ENCODE data around the gene MAPK6. TPM values are rescaled to one million over a fixed set of nuclear protein-coding genes. Genes with fewer than 3 reads are reported as not detected.

MAPK6 gene
- total and polyA plus RNA-seq, 8 donors: 2.3 to 159 (median 14.5) TPM

GRCh38 chr15:52085299-52085698, 66.3 kb downstream of the MAPK6 start:
- Histone ChIP-seq H3K27ac (no peak overlapping the region), H3K9me3 (peaks cover 6 to 19% (median 14%) of the 10 kb centered on the region in 4 donors), H3K27me3 (no peaks in the 10 kb centered on the region), H3K4me3 (no peak overlapping the region), H3K4me1 (no peaks in the 10 kb centered on the region), H3K36me3 (no peaks in the 10 kb centered on the region)
- no peak for TF ChIP-seq EP300 (IDR thresholded peaks at IDR 0.05)
- TF ChIP-seq, protein P1, sequence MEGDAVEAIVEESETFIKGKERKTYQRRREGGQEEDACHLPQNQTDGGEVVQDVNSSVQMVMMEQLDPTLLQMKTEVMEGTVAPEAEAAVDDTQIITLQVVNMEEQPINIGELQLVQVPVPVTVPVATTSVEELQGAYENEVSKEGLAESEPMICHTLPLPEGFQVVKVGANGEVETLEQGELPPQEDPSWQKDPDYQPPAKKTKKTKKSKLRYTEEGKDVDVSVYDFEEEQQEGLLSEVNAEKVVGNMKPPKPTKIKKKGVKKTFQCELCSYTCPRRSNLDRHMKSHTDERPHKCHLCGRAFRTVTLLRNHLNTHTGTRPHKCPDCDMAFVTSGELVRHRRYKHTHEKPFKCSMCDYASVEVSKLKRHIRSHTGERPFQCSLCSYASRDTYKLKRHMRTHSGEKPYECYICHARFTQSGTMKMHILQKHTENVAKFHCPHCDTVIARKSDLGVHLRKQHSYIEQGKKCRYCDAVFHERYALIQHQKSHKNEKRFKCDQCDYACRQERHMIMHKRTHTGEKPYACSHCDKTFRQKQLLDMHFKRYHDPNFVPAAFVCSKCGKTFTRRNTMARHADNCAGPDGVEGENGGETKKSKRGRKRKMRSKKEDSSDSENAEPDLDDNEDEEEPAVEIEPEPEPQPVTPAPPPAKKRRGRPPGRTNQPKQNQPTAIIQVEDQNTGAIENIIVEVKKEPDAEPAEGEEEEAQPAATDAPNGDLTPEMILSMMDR (IDR thresholded peaks at IDR 0.05): no peak
- TF ChIP-seq POLR2AphosphoS5 (IDR thresholded peaks at IDR 0.05): no peak
- TF ChIP-seq POLR2A (IDR thresholded peaks at IDR 0.05): no peak
- no peak for DNase-seq
- intact Hi-C loops (cut with DNase I; ENCODE audit: low total_unique reads): loop anchor here (10.0 kb wide), 1 partner anchor 110 kb away; the partner anchor contains the start of gene LEO1

- Histone ChIP-seq H3K9me3 (peaks cover 6 to 23% (median 18%) of the 10 kb centered on the region in 4 donors), H3K4me3 (no peak overlapping the region), H3K27ac (no peak overlapping the region), H3K36me3 (no peaks in the 10 kb centered on the region), H3K4me1 (no peaks in the 10 kb centered on the region), H3K27me3 (no peaks in the 10 kb centered on the region)
- 80 to 91% (median 85%) methylated on average over 5 of the region's 5 CpGs for WGBS, 5 donors
- intact Hi-C loops (cut with DNase I; ENCODE audit: low total_unique reads): loop anchor here (10.0 kb wide), 1 partner anchor 111 kb away; the partner anchor contains the start of gene LEO1
- TF ChIP-seq EP300 (IDR thresholded peaks at IDR 0.05): no peak
- TF ChIP-seq, protein P1 (IDR thresholded peaks at IDR 0.05): no peak
- TF ChIP-seq POLR2AphosphoS5 (IDR thresholded peaks at IDR 0.05): no peak
- TF ChIP-seq POLR2A (IDR thresholded peaks at IDR 0.05): no peak
- no peak for DNase-seq
These were observed 67.2 kb downstream of the MAPK6 start for GRCh38 chr15:52086011-52086786.

DNA sequence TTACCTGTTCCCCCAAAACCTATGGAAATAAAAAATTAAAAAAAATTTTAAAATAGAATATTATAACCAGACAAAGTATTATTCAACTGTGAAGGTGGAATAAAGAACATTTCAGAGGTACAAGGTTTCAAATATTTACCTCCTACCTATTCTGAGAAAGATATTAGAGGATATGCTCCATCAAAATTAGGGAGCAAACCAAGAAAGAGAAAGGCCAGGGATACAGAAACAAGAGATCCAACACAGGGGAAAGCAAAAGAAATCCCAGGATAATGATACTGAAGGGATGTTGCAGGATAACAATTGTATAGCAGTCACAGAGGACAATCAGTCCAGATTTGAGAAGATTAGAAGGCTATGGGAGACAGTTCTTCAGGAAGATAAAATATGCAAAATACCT, 71.2 kb downstream of the MAPK6 start:
- no peak for DNase-seq
- no peak overlapping the region for H3K27ac ChIP-seq
- no peaks in the 10 kb centered on the region for H3K27me3 ChIP-seq
- intact Hi-C loops (cut with DNase I; ENCODE audit: low total_unique reads): no loop called here
- no peak for TF ChIP-seq POLR2A (IDR thresholded peaks at IDR 0.05)
- TF ChIP-seq, protein P1 (IDR thresholded peaks at IDR 0.05): no peak
- TF ChIP-seq POLR2AphosphoS5 (IDR thresholded peaks at IDR 0.05): no peak
- TF ChIP-seq EP300 (IDR thresholded peaks at IDR 0.05): no peak
- no peaks in the 10 kb centered on the region for H3K36me3 ChIP-seq
- H3K4me1 ChIP-seq: peaks cover 0 to 15% (median 3%) of the 10 kb centered on the region in 4 donors
- peaks cover 6 to 23% (median 18%) of the 10 kb centered on the region in 4 donors for H3K9me3 ChIP-seq
- H3K4me3 ChIP-seq: no peak overlapping the region

DNA sequence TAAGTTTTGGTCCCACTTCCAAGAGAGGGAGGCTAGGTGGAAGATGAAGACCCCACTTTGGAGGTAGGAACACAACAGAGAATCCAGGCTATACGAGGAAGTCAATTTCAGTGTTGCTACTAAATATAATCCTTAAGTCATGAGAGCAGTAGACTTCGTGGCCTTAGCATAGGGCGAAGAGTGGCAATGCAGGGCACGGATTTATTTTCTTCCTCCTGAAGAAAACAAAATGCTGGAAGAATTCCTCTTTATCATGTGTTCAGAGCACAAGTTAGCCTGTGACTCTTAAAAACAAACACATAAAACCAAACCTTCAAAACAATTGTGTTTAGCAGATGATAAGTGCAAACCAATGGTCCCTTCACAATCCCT, 74.1 kb downstream of the MAPK6 start:
- H3K4me3 ChIP-seq: no peak overlapping the region
- H3K9me3 ChIP-seq: peaks cover 0 to 8% (median 6%) of the 10 kb centered on the region in 4 donors
- no peak overlapping the region for H3K27ac ChIP-seq
- H3K27me3 ChIP-seq: no peaks in the 10 kb centered on the region
- intact Hi-C loops (cut with DNase I; ENCODE audit: low total_unique reads): no loop called here
- no peaks in the 10 kb centered on the region for H3K36me3 ChIP-seq
- 66 to 81% (median 79%) methylated on average over 4 of the region's 4 CpGs for WGBS, 5 donors
- DNase-seq: no peak
- peaks cover 0 to 18% (median 3%) of the 10 kb centered on the region in 4 donors for H3K4me1 ChIP-seq
- TF ChIP-seq POLR2A (IDR thresholded peaks at IDR 0.05): no peak
